Measurements from ENCODE around the gene SMIM5.
A peak's percentile ranks its signal among the peaks of the same experiment; 100 is the strongest.
"Not testable (repeated sequence)": the region's sequence is repeated elsewhere in the genome, so short reads cannot be mapped to it uniquely, and the experiment has no call there.

SMIM5 gene

GRCh38 chr17:75626496-75627038, 6.7 kb upstream of the SMIM5 start:
- DNase-seq, result no peak

GRCh38 chr17:75627094-75627493, 6.1 kb upstream of the SMIM5 start:
- DNase-seq, result no peak

- no peak for DNase-seq
Observed at GRCh38 chr17:75628425-75628824, 4.8 kb upstream of the SMIM5 start.

- DNase-seq, result no peak
Observed at GRCh38 chr17:75629157-75629556, 4.1 kb upstream of the SMIM5 start.

- no peak for DNase-seq
Observed at GRCh38 chr17:75630071-75630917, 2.9 kb upstream of the SMIM5 start.

- no peak for DNase-seq
Observed at GRCh38 chr17:75631353-75631752, 1.9 kb upstream of the SMIM5 start.

GRCh38 chr17:75632428-75632827, 806 bp upstream of the SMIM5 start:
- DNase-seq, result no peak

- DNase-seq, result peak; percentile 87
Observed at GRCh38 chr17:75633486-75634375, 497 bp downstream of the SMIM5 start.

GRCh38 chr17:75634376-75634740, 1.1 kb downstream of the SMIM5 start:
- no peak for DNase-seq

GRCh38 chr17:75634754-75635609, 1.7 kb downstream of the SMIM5 start:
- no peak for DNase-seq

GRCh38 chr17:75635610-75636202, 2.5 kb downstream of the SMIM5 start:
- no peak for DNase-seq

GRCh38 chr17:75636381-75637142, 3.3 kb downstream of the SMIM5 start:
- no peak for DNase-seq

GRCh38 chr17:75637143-75637538, 3.9 kb downstream of the SMIM5 start:
- DNase-seq, result no peak

GRCh38 chr17:75637551-75637950, 4.3 kb downstream of the SMIM5 start:
- no peak for DNase-seq

- DNase-seq, result not testable (repeated sequence)
Observed at GRCh38 chr17:75638039-75638438, 4.8 kb downstream of the SMIM5 start.

GRCh38 chr17:75638893-75639292, 5.7 kb downstream of the SMIM5 start:
- DNase-seq, result no peak

- no peak for DNase-seq
Observed at GRCh38 chr17:75639327-75639726, 6.1 kb downstream of the SMIM5 start.

- DNase-seq, result no peak
Observed at GRCh38 chr17:75639771-75640555, 6.7 kb downstream of the SMIM5 start.

- no peak for DNase-seq
Observed at GRCh38 chr17:75640556-75641119, 7.4 kb downstream of the SMIM5 start.

GRCh38 chr17:75641343-75641742, 8.1 kb downstream of the SMIM5 start:
- DNase-seq, result no peak
